ENCODE measurements around the gene PMM1. TPM values are rescaled to one million over a fixed set of nuclear protein-coding genes. Genes with fewer than 3 reads are reported as not detected.

PMM1 gene
- polyA plus RNA-seq, 1 experiment = 60.7 TPM

DNA sequence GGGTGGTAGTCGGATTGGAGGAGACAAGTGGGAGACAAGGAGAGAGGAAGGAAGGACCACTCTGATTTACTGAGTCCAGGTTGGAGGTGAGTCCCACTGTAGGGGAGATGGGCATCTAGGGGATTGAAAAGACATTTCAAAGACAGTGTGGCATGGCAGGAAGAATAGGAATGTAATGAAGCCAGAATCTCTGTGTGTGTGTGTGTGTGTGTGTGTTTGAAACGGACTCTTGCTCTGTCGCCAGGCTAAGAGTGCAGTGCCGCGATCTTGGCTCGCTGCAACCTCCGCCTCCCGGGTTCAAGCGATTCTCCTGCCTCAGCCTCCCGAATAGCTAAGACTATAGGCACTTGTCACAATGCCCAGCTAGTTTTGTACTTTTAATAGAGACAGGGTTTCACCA lies 33.1 kb downstream of the PMM1 start:
- ChIA-PET POLR2A (interaction anchor here (0.7 to 2.4 kb wide), 4 partner anchors 10 to 494 kb away, joined by 6 to 15 read pairs (median 10); partner anchors contain the start of genes DESI1, PMM1 and XRCC6), CTCF (interaction anchor here (0.6 to 3.2 kb wide), 2 partner anchors 30 to 69 kb away, joined by 3 to 8 read pairs; no protein-coding TSS in a partner anchor)
- peak overlapping the region; percentile 93 for H3K27ac ChIP-seq (ENCODE audit: low read depth, low read length)

DNA sequence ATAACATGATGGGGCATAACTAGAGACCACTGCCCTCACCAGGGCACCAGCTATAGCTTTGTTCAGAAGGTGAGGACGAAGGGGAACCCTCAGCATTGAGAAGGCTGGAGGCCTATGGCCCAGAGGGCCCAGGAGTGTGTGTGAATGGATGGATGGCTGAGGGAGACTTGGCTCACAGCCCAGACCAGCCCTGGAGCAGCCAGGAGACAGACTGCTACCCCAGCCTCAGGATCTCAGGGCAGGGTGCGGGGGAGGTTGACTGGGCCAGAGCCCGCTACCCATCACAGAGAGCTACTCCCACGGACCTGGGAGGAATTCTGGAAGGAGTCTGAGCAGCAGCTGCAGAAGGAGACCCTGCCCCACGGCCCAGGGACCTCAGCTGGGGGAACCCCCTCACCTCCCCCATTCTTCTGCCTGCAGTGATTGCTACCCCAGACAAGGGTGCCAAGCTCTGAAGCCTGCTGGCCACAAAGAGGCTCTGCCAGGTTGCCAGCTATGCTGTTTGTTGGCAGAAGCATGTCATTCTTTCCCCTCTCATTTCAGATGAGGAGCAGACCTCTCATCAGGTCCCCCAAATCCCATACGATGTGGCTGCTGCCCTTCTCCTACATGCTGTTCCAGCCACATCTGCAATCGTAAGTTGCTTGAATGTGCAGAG lies 34.2 kb downstream of the PMM1 start:
- Histone ChIP-seq H3K27ac (ENCODE audit: low read depth, low read length) (no peak overlapping the region), H3K27me3 (ENCODE audit: control insufficient read depth, insufficient read depth, low read length) (no peaks in the 10 kb centered on the region), H3K9me3 (ENCODE audit: control insufficient read depth, insufficient read depth, low read length) (no peaks in the 10 kb centered on the region), H3K4me3 (ENCODE audit: low read depth, low read length) (no peak overlapping the region)
- TF ChIP-seq, protein P1, sequence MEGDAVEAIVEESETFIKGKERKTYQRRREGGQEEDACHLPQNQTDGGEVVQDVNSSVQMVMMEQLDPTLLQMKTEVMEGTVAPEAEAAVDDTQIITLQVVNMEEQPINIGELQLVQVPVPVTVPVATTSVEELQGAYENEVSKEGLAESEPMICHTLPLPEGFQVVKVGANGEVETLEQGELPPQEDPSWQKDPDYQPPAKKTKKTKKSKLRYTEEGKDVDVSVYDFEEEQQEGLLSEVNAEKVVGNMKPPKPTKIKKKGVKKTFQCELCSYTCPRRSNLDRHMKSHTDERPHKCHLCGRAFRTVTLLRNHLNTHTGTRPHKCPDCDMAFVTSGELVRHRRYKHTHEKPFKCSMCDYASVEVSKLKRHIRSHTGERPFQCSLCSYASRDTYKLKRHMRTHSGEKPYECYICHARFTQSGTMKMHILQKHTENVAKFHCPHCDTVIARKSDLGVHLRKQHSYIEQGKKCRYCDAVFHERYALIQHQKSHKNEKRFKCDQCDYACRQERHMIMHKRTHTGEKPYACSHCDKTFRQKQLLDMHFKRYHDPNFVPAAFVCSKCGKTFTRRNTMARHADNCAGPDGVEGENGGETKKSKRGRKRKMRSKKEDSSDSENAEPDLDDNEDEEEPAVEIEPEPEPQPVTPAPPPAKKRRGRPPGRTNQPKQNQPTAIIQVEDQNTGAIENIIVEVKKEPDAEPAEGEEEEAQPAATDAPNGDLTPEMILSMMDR (IDR thresholded peaks at IDR 0.05; ENCODE audit: low read depth, low read length) = no peak
- CTCF ChIA-PET = interaction anchor here (0.6 to 0.9 kb wide), 3 partner anchors 11 to 29 kb away, joined by 3 read pairs; partner anchors contain the start of gene POLR3H
- POLR2A ChIA-PET = interaction anchor here (0.5 kb wide), 1 partner anchor 608 kb away, joined by 3 read pairs; no protein-coding TSS in a partner anchor
- DNase-seq (ENCODE audit: low read depth, low spot score) = no peak

More for the DNA sequence above, 33.1 kb downstream of the PMM1 start:
- no peaks in the 10 kb centered on the region for H3K27me3 ChIP-seq (ENCODE audit: control insufficient read depth, insufficient read depth, low read length)
- DNase-seq (ENCODE audit: low read depth, low spot score) = no peak
- H3K4me3 ChIP-seq (ENCODE audit: low read depth, low read length) = no peak overlapping the region
- no peaks in the 10 kb centered on the region for H3K9me3 ChIP-seq (ENCODE audit: control insufficient read depth, insufficient read depth, low read length)
- TF ChIP-seq, protein P1 (IDR thresholded peaks at IDR 0.05; ENCODE audit: low read depth, low read length) = no peak

DNA sequence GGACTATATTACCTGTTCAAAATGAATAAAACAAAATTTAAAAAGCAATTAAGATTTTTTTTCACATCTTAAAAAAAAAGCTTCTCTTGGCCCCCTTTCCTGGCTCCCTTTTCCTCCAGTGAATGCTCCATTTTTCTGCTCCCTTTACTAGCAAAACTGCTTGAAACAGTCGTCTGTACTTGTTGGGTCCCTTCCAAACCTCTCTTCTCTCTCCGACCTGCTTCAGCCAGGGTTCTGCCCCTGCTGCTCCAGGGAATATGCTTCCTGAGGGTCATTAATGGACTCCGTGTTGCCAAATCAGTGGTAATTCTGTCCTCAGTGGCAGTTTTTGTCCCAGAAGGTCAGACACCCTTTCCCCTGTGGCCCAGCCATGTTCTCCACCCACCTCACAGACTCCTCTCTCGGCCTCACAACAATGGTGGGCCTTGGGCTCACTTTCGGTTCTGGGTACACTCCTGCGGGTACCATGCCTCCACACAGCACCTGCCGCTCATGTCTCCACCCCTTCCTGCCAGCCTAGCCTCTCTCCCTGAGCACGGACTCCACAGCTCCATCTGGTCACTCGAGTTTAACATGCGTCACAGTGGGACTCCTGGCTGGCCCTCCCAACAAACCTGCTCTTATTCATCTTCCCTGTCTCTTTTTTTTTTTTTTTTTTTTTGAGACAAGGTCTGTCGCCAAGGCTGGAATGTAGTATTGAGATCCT lies 37.6 kb downstream of the PMM1 start:
- ChIA-PET CTCF (interaction anchor here (0.6 to 1.9 kb wide), 3 partner anchors 9 to 46 kb away, joined by 3 to 5 read pairs (median 3); no protein-coding TSS in a partner anchor), POLR2A (interaction anchor here (0.6 kb wide), 1 partner anchor 12 kb away, joined by 6 read pairs; no protein-coding TSS in a partner anchor)
- no peak overlapping the region for H3K4me3 ChIP-seq (ENCODE audit: low read depth, low read length)
- H3K9me3 ChIP-seq (ENCODE audit: control insufficient read depth, insufficient read depth, low read length) = no peaks in the 10 kb centered on the region
- H3K27me3 ChIP-seq (ENCODE audit: control insufficient read depth, insufficient read depth, low read length) = no peaks in the 10 kb centered on the region
- TF ChIP-seq, protein P1 (IDR thresholded peaks at IDR 0.05; ENCODE audit: low read depth, low read length) = no peak
- DNase-seq (ENCODE audit: low read depth, low spot score) = no peak
- no peak overlapping the region for H3K27ac ChIP-seq (ENCODE audit: low read depth, low read length)

DNA sequence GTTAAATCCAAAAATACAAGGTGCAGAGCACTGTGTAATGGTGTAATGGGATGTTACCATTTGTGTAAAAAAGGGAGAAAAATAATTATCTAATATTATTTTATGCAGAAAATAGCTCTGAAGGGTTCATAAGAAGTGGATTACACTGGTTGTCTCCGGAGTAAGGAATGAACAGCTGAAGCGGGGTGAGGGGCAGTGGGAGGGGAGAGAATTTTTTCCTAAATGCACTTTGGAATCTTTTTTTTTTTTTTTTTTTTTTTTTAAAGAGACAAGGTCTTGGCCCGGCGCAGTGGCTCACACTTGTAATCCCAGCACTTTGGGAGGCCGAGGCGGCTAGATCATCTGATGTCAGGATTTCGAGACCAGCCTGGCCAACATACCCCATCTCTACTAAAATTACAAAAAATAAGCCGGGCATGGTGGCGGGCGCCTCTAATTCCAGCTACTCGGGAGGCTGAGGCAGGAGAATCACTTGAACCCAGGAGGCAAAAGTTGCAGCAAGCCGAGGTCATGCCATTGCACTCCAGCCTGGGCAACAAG lies 38.6 kb downstream of the PMM1 start:
- Histone ChIP-seq H3K27ac (ENCODE audit: low read depth, low read length) (no peak overlapping the region), H3K27me3 (ENCODE audit: control insufficient read depth, insufficient read depth, low read length) (no peaks in the 10 kb centered on the region), H3K9me3 (ENCODE audit: control insufficient read depth, insufficient read depth, low read length) (no peaks in the 10 kb centered on the region), H3K4me3 (ENCODE audit: low read depth, low read length) (no peak overlapping the region)
- DNase-seq (ENCODE audit: low read depth, low spot score) = no peak
- CTCF ChIA-PET = interaction anchor here (0.7 to 1.9 kb wide), 3 partner anchors 8 to 148 kb away, joined by 3 to 14 read pairs (median 5); no protein-coding TSS in a partner anchor
- TF ChIP-seq, protein P1 (IDR thresholded peaks at IDR 0.05; ENCODE audit: low read depth, low read length) = no peak
- POLR2A ChIA-PET = interaction anchor here (0.7 kb wide), 2 partner anchors 55 to 95 kb away, joined by 5 to 7 read pairs; no protein-coding TSS in a partner anchor

Data from AG04450 (cell line).